Mononuclear cell (primary cell): Measurements from ENCODE around the gene ACTN1. TPM values are rescaled to one million over a fixed set of nuclear protein-coding genes. Genes with fewer than 3 reads are reported as not detected.

Experiments used
- H3K27me3 ChIP-seq: 2 replicates; pipeline ENCODE4 v1.6.0; 2011; ENCODE audit warnings: low read length, control low read depth; ENCODE audit not compliant: insufficient read depth
- H3K4me1 ChIP-seq: 2 replicates; pipeline ENCODE4 v1.5.1; 2011; ENCODE audit warnings: mild to moderate bottlenecking, low read length, control low read depth; ENCODE audit not compliant: insufficient read depth
- H3K4me3 ChIP-seq: 2 replicates; pipeline ENCODE4 v1.5.1; 2011; ENCODE audit warnings: mild to moderate bottlenecking, low read length, moderate library complexity
- H3K9me3 ChIP-seq: 2 replicates; pipeline ENCODE4 v1.5.1; 2011; ENCODE audit warnings: low read depth, mild to moderate bottlenecking, control low read depth, low read length
- total RNA-seq: library from RNA; depleted of rRNA; stranded (reverse); fragments of >200 nt; gene quantifications from one replicate; pipeline ENCODE4 v1.2.3, GENCODE V29; 2012

ACTN1 gene
- total RNA-seq, 1 donor, result 80.8 TPM

DNA sequence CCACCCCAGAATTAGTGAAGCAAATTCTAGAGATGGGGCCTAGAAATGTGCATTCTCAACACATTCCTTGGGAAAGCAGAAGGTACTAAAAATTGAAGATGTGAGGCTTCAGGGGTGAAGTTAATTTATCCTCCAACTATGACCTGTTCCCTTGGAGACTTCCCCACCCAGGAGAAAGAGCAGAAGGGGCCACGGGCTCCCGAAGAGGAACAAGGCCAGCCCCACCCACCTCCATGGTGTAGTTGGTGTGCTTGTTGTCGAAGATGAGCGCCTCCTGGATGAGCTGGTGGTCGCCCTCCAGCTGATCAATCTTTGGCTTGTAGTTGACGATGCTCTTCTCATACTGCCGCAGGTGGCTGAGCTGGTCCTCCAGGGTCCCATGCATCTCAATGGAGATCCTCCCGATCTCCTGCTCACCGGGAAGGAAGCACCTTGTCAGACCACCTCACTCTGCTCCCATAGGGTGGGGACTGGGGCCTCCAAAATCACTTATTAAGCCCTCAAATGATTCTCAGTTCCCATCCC is 98.5 kb downstream of the ACTN1 start:
- H3K9me3 ChIP-seq, result no peaks in the 10 kb centered on the region
- H3K4me1 ChIP-seq, result no peaks in the 10 kb centered on the region
- H3K27me3 ChIP-seq, result no peaks in the 10 kb centered on the region
- H3K4me3 ChIP-seq, result no peak overlapping the region

- H3K27me3 ChIP-seq, result no peaks in the 10 kb centered on the region
- no peaks in the 10 kb centered on the region for H3K9me3 ChIP-seq
- no peak overlapping the region for H3K4me3 ChIP-seq
- no peaks in the 10 kb centered on the region for H3K4me1 ChIP-seq
These were observed 99.1 kb downstream of the ACTN1 start for GRCh38 chr14:68879841-68880575.

DNA sequence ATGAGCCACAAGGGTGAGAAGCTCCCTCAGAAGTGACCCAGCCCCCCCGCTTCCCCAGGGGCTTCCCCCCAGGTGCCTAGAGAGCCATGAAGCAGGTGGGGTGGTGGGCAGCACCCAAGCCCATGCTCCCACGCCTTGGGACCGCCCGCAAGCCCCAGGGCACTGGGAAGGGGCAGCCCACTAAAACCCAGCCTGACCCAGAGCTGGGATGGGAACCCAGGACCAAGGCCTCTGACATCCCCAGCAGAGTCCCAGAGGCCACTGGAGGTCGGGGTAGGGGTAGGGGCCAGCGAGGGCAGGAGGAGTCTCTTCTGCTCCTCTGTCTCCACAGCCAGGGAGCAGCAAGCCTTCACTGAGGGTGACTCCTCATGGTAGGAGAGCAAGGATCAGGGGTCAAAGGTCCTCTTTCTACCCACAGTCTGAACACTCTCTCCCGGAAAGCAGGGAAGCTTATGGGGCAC is 99.8 kb downstream of the ACTN1 start:
- H3K4me1 ChIP-seq, result no peaks in the 10 kb centered on the region
- no peak overlapping the region for H3K4me3 ChIP-seq
- H3K27me3 ChIP-seq, result no peaks in the 10 kb centered on the region
- no peaks in the 10 kb centered on the region for H3K9me3 ChIP-seq

GRCh38 chr14:68878908-68879307 is 100.2 kb downstream of the ACTN1 start:
- H3K4me1 ChIP-seq, result no peaks in the 10 kb centered on the region
- no peak overlapping the region for H3K4me3 ChIP-seq
- H3K27me3 ChIP-seq, result no peaks in the 10 kb centered on the region
- no peaks in the 10 kb centered on the region for H3K9me3 ChIP-seq

- no peak overlapping the region for H3K4me3 ChIP-seq
- no peaks in the 10 kb centered on the region for H3K9me3 ChIP-seq
- no peaks in the 10 kb centered on the region for H3K4me1 ChIP-seq
- no peaks in the 10 kb centered on the region for H3K27me3 ChIP-seq
These were observed 101.0 kb downstream of the ACTN1 start for GRCh38 chr14:68877993-68878575.

- Histone ChIP-seq H3K9me3 (no peaks in the 10 kb centered on the region), H3K4me3 (no peak overlapping the region), H3K4me1 (no peaks in the 10 kb centered on the region), H3K27me3 (no peaks in the 10 kb centered on the region)
These were observed 102.1 kb downstream of the ACTN1 start for GRCh38 chr14:68876976-68877375.

GRCh38 chr14:68874746-68875155 is 104.4 kb downstream of the ACTN1 start:
- H3K4me1 ChIP-seq, result no peaks in the 10 kb centered on the region
- no peaks in the 10 kb centered on the region for H3K27me3 ChIP-seq
- H3K9me3 ChIP-seq, result no peaks in the 10 kb centered on the region
- H3K4me3 ChIP-seq, result no peak overlapping the region

GRCh38 chr14:68873376-68873775 is 105.7 kb downstream of the ACTN1 start:
- H3K27me3 ChIP-seq, result no peaks in the 10 kb centered on the region
- H3K4me3 ChIP-seq, result no peak overlapping the region
- H3K4me1 ChIP-seq, result no peaks in the 10 kb centered on the region
- H3K9me3 ChIP-seq, result no peaks in the 10 kb centered on the region

DNA sequence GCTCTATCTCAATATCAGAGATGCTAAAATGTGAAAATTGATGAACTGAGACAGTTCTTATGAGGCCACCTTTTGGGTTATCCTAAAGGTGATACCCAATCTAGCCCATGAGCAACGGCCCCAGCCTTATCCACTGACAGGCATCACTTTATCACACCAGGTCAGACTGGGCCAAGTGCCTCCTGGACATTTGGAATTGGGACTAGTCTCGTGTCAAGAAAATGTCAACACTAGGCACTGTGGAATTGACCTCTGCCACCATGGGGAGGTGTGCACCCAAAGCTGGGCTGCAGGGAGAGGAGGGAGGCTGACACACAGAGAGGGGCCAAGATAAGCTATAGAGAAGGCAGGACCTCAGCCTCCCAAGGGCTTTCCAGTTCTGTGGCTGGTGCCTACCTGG is 107.7 kb downstream of the ACTN1 start:
- Histone ChIP-seq H3K4me1 (no peaks in the 10 kb centered on the region), H3K9me3 (no peaks in the 10 kb centered on the region), H3K4me3 (no peak overlapping the region), H3K27me3 (no peaks in the 10 kb centered on the region)

DNA sequence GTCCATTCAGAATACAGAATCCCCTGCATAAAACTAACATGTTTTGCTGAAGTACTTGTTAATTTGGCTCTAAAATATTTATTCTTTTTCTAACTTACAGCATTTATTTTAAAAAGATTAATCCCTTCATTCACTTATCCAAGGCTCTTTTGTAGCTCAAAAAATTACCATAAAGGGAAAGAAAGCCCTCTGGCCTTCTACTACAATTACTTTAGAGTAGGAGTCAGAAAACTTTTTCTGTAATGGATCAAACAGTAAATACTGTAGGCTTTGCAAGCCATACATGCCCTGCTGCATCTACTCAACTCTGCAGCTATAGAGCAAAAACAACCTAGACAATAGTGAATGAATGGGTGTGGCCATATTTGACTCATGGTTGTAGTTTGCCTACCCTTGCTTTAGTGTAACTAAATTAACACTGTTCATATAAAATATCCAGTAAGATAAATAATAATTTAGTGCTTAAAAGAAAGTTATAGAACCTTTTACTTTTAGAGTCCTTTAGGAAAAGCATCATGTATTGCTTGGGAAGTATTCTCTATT is 112.0 kb downstream of the ACTN1 start:
- Histone ChIP-seq H3K9me3 (peaks cover 8% of the 10 kb centered on the region), H3K4me3 (no peak overlapping the region), H3K27me3 (no peaks in the 10 kb centered on the region), H3K4me1 (no peaks in the 10 kb centered on the region)

DNA sequence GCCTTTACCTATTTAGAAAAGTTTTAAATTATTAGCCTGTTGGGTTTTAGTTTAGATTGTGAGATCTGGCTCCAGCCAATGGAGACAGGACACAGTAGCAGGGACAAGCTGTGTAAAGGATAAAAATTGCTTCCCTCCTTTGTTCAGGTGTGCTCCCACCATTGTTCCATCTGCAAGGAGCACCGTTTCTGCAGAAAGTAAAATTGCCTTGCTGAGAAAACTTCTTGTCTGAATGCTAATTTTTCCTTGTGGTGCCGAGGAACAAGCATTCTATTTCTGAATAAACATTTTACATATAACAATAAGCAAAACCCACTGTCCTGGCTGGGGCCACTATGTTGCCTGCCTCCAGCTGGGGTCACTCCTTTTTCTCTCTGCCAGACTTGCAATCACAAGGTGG is 113.6 kb downstream of the ACTN1 start:
- Histone ChIP-seq H3K27me3 (no peaks in the 10 kb centered on the region), H3K4me1 (no peaks in the 10 kb centered on the region), H3K9me3 (peaks cover 8% of the 10 kb centered on the region), H3K4me3 (no peak overlapping the region)

GRCh38 chr14:68864361-68864750 is 114.7 kb downstream of the ACTN1 start:
- Histone ChIP-seq H3K4me1 (no peaks in the 10 kb centered on the region), H3K27me3 (no peaks in the 10 kb centered on the region), H3K4me3 (no peak overlapping the region), H3K9me3 (peaks cover 8% of the 10 kb centered on the region)

DNA sequence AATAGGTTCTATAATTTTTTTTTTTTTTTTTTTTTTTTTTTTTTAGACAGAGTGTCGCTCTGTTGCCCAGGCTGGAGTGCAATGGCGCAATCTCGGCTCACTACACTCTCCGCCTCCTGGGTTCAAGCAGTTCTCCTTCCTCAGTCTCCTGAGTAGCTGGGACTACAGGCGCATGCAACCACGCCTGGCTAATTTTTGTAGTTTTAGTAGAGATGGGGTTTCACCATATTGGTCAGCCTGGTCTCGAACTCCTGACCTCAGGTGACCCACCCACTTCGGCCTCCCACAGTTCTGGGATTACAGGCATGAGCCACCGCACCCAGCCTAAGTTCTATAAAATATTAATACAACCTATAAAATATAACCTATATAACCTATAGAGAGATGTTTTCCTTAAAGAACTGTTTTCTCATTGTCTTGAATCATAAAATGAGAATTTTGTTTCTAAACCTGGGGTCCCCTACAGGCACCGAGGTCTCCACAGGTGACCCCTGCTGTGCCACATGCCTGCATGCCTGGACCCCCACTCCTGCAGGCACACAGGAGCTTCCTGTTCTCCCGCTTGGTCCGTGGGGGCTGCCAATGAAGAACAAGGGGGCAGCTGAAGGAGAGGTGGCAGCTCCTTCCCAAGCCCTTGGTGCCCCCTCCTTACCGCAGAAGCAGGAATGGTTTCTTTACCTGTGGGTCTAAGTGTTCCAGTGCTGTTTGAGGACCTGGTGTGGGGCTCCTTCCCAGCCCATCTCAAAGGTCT is 115.3 kb downstream of the ACTN1 start:
- no peaks in the 10 kb centered on the region for H3K4me1 ChIP-seq
- peaks cover 8% of the 10 kb centered on the region for H3K9me3 ChIP-seq
- no peaks in the 10 kb centered on the region for H3K27me3 ChIP-seq
- no peak overlapping the region for H3K4me3 ChIP-seq

DNA sequence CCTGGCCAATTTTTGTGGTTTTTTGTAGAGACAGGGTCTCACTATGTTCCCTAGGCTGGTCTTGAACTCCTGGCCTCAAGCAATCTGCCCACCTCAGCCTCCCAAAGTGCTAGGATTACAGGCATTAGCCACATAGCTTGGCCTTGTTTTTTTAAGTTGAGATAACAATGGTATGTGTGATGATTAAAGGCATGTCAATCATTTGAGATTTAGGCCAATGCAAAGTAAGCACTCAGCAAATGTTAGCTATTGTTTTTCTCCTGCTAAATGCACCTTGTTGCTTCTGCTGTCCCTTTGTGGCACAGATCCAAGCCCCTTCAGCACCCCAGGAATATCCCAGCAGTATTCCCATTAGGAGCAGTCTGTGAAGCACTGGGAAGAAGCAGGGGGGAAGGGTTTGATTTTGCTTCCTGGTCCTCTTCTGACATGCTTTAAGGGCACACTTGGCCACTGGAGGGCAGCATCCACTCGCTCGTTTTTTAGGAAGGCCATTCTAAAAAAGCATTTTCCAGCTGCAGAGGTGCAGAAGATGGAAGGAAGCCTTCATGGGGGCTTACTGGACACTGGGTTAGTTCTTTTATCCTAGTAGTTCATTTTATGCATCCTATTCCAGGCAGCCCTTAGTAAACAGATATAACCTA is 116.0 kb downstream of the ACTN1 start:
- H3K9me3 ChIP-seq, result peaks cover 8% of the 10 kb centered on the region
- H3K27me3 ChIP-seq, result no peaks in the 10 kb centered on the region
- no peaks in the 10 kb centered on the region for H3K4me1 ChIP-seq
- H3K4me3 ChIP-seq, result no peak overlapping the region

DNA sequence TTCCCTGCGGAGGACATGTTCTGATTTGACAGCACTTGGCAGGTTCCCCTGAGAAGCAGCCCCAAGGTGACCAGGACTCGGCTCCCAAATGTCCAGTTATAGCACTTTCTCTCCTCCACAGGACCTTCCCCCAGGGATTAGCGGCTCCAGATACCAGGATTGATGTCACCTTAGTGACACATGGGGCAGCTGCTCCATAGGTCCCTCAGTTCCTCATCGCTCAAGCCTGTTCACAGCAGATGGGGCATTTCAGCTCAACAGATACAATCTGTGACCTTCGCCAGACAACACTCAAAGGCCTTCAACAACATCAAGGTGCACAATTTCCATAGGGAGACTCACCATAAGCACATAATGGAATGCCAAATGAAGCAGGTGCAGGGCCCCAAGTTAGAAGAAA is 118.3 kb downstream of the ACTN1 start:
- no peaks in the 10 kb centered on the region for H3K4me1 ChIP-seq
- H3K4me3 ChIP-seq, result no peak overlapping the region
- H3K9me3 ChIP-seq, result peaks cover 6% of the 10 kb centered on the region
- no peaks in the 10 kb centered on the region for H3K27me3 ChIP-seq
